Vagina (tissue), 2 donors: ENCODE measurements around the gene ZNF74.

Experiments used
- POLR2A ChIP-seq, 2 donors: fragments of 450-650 bp; IDR thresholded peaks; one replicate each; pipeline ENCODE4 v1.6.1; 2017; ENCODE audit warnings: antibody characterized with exemption in 2 of 2, mild to moderate bottlenecking in 2 of 2, moderate library complexity in 2 of 2
- POLR2AphosphoS5 ChIP-seq, 2 donors: sonication (generic); formaldehyde crosslinking; IDR thresholded peaks; one replicate each; pipeline ENCODE4 v1.9.0; 2017; ENCODE audit warnings: antibody characterized with exemption in 2 of 2, mild to moderate bottlenecking in 2 of 2, low read depth in 1 of 2; ENCODE audit not compliant: insufficient read depth in 1 of 2
- TF ChIP-seq, protein P1 (sequence below), 3 experiments: fragments of 450-650 bp in 2 of 3; fragments of 200-600 bp in 1 of 3; sonication (generic) in 1 of 3; IDR thresholded peaks; one replicate each; pipeline ENCODE4 v1.5.1; 2017 to 2019; ENCODE audit warnings: antibody characterized with exemption in 3 of 3, mild to moderate bottlenecking in 2 of 3, moderate library complexity in 2 of 3

DNA sequence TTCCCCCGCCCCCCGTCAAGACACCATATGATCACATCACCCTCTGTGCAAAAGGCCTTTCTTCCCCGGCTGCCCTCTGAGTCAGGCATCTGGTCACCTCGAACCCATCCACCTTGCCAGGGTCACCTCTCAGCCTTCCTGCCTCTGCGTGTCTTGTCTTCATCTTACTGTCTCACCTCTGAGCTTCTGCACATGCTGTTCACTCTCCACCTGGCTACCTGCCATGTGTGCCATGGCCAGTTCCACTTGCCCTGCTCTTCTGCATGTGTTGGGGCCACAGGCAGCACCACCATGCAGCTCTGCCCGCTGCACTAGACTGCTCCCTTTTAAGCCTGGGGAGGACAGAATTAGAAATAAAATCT lies 9.8 kb downstream of the ZNF74 start:
- TF ChIP-seq, protein P1, sequence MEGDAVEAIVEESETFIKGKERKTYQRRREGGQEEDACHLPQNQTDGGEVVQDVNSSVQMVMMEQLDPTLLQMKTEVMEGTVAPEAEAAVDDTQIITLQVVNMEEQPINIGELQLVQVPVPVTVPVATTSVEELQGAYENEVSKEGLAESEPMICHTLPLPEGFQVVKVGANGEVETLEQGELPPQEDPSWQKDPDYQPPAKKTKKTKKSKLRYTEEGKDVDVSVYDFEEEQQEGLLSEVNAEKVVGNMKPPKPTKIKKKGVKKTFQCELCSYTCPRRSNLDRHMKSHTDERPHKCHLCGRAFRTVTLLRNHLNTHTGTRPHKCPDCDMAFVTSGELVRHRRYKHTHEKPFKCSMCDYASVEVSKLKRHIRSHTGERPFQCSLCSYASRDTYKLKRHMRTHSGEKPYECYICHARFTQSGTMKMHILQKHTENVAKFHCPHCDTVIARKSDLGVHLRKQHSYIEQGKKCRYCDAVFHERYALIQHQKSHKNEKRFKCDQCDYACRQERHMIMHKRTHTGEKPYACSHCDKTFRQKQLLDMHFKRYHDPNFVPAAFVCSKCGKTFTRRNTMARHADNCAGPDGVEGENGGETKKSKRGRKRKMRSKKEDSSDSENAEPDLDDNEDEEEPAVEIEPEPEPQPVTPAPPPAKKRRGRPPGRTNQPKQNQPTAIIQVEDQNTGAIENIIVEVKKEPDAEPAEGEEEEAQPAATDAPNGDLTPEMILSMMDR (IDR thresholded peaks at IDR 0.05) = no peak
- TF ChIP-seq POLR2AphosphoS5 (IDR thresholded peaks at IDR 0.05; ENCODE audit: insufficient read depth in 1 of 2, low read depth in 1 of 2) (no peak), POLR2A (IDR thresholded peaks at IDR 0.05) (no peak)
